Left lung (tissue), 10 donors: ENCODE results near the gene HCFC1. TPM values are rescaled to one million over a fixed set of nuclear protein-coding genes. Genes with fewer than 3 reads are reported as not detected.

Experiments used
- ATAC-seq: fragments of 200-7000 bp; cut with Tn5 transposase; one replicate; pipeline ENCODE4 v1.9.1; 2020; ENCODE audit warnings: moderate library complexity
- DNase-seq, 4 donors: peaks; one replicate each; pipeline ENCODE4 v3.0.0-alpha.2; 2013 to 2020
- H3K27ac ChIP-seq, 2 donors: fragments of 200-600 bp; sonication (generic) in 1 of 2; one replicate each; pipeline versions ENCODE4 v1.5.0 to v1.8.0; 2020 to 2021
- H3K27me3 ChIP-seq, 2 donors: fragments of 200-600 bp; sonication (generic) in 1 of 2; one replicate each; pipeline versions ENCODE4 v1.5.0 to v1.8.0; 2020 to 2021
- H3K36me3 ChIP-seq, 2 donors: fragments of 200-600 bp; sonication (generic) in 1 of 2; one replicate each; pipeline versions ENCODE4 v1.5.0 to v1.8.0; 2020 to 2021
- H3K4me1 ChIP-seq, 2 donors: fragments of 200-600 bp; one replicate each; pipeline ENCODE4 v1.8.0; 2021
- H3K4me3 ChIP-seq, 2 donors: fragments of 200-600 bp; sonication (generic) in 1 of 2; one replicate each; pipeline versions ENCODE4 v1.5.0 to v1.8.0; 2020 to 2021; ENCODE audit warnings: mild to moderate bottlenecking in 1 of 2
- H3K9me3 ChIP-seq, 2 donors: fragments of 200-600 bp; sonication (generic) in 1 of 2; one replicate each; pipeline versions ENCODE4 v1.5.0 to v1.8.0; 2020 to 2021
- intact Hi-C, 2 donors: fragments of 100-400 bp; cut with DNase I; formaldehyde crosslinking; loops; one replicate each; pipeline versions ENCODE4 v1.11.2 to v1.14.2; 2022
- polyA plus RNA-seq, 6 donors: library from polyadenylated mRNA; unstranded; fragments of 120-200 nt; gene quantifications; one replicate each; pipeline ENCODE4 v1.2.1, GENCODE V29; 2013; ENCODE audit not compliant: insufficient read length in 6 of 6
- total RNA-seq, 2 donors: library from RNA; stranded (reverse); fragmentation: NEBNext Ultra II Directional; extraction: Animal tissue kit (Norgen Biotek cat#: 25700); gene quantifications; one replicate each; pipeline ENCODE4 v1.2.1, GENCODE V29; 2021
- TF ChIP-seq, protein P1 (sequence below), 2 donors: fragments of 200-600 bp; sonication (generic) in 1 of 2; IDR thresholded peaks; one replicate each; pipeline versions ENCODE4 v1.5.0 to v1.8.0; 2021; ENCODE audit warnings: antibody characterized with exemption in 2 of 2
- donor health status: DM: no; HTN: yes; CAD: no.
- donor health status: DM: no; HTN: no; CAD: no.

HCFC1 gene
- total and polyA plus RNA-seq, 8 donors = 28.4 to 58.1 (median 43.9) TPM

DNA sequence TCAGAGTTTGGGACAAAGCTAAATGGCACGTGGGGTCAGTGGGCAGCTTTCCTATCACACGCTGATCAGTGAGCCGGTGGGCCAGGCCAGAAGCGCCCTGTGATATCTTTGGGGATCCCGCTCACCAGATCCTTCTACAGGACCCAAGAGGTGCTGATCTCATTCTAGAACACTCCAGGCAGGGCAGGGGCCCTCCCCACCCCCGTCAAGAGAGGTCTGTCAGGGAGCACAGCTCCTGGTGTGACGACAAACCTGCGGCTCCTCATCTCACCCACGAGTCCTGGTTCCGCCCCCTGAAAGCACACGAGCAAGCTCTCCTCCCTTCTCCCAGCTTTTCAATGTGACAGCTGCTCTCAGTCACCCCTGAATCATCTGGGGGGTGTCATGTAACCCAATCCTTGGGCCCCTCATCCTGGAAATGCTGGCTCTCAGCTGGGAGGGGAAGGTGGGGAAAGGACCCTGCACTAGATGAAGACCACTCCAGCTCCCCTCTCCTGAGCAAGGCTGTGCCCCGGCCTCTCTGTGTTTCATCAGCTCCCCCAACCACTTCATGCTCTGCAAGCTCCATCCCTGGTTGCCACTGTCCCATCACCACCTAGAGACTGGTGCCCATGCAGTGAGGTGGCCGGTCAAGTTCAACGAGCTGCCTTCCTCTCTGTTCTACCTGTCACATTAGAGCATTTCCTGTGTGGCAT is 4.6 kb downstream of the HCFC1 start:
- intact Hi-C loops = no loop called here
- peaks cover 8 to 44% of the 10 kb centered on the region in 2 donors for H3K4me1 ChIP-seq
- H3K9me3 ChIP-seq = no peaks in the 10 kb centered on the region
- no peaks in the 10 kb centered on the region for H3K27me3 ChIP-seq
- peak overlapping the region in 1 of 2 donors; percentile 84 for H3K27ac ChIP-seq
- TF ChIP-seq, protein P1, sequence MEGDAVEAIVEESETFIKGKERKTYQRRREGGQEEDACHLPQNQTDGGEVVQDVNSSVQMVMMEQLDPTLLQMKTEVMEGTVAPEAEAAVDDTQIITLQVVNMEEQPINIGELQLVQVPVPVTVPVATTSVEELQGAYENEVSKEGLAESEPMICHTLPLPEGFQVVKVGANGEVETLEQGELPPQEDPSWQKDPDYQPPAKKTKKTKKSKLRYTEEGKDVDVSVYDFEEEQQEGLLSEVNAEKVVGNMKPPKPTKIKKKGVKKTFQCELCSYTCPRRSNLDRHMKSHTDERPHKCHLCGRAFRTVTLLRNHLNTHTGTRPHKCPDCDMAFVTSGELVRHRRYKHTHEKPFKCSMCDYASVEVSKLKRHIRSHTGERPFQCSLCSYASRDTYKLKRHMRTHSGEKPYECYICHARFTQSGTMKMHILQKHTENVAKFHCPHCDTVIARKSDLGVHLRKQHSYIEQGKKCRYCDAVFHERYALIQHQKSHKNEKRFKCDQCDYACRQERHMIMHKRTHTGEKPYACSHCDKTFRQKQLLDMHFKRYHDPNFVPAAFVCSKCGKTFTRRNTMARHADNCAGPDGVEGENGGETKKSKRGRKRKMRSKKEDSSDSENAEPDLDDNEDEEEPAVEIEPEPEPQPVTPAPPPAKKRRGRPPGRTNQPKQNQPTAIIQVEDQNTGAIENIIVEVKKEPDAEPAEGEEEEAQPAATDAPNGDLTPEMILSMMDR (IDR thresholded peaks at IDR 0.05) = no peak
- H3K36me3 ChIP-seq = peaks cover 0 to 23% of the 10 kb centered on the region in 2 donors
- no peak for DNase-seq
- no peak for ATAC-seq
- H3K4me3 ChIP-seq = peak overlapping the region in 1 of 2 donors; percentile 72

DNA sequence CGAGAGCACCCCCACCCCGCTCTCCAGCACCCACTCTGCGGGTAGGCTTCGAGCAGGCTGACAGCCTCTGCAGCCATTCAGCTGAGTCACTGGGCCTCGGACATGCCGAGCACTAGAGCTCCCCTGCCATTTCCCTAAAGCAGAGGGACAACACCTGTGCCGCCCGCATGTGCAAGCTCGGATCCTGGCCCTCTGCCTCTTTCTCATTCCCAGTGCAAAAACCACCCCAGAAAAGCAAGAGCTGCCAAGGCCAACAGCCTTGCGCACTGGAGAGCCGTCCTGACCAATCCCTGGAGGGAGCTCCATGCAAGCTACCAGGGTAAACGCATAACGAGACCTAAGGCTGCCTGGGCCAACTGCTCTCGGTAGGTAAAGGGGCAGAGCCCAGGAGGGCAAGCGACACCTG is 5.3 kb downstream of the HCFC1 start:
- no peak for DNase-seq
- TF ChIP-seq, protein P1 (IDR thresholded peaks at IDR 0.05) = no peak
- Histone ChIP-seq H3K27me3 (no peaks in the 10 kb centered on the region), H3K4me3 (no peak overlapping the region), H3K4me1 (peaks cover 8 to 44% of the 10 kb centered on the region in 2 donors), H3K36me3 (peaks cover 0 to 30% of the 10 kb centered on the region in 2 donors), H3K9me3 (no peaks in the 10 kb centered on the region), H3K27ac (peak overlapping the region in 1 of 2 donors; percentile 84)
- ATAC-seq = no peak
- intact Hi-C loops = no loop called here

DNA sequence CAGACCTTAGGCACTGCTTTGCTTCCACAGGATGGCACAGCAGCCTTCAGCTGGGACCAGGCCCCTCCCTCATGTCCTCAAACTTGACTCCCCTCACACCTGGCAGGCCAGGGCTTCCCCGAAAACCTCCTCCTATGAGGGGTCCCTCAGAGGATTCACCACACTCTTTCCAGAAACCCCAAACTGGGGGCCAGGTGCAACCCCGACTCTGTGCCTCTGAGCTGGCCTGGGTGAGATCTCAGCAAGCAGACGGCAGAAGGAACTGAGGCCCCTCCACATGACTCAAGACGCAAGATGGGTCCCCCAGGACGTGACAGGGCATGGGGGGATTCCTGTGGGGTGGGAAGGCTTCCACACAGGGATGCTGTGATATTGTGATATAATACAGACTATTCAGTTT is 6.2 kb downstream of the HCFC1 start:
- Histone ChIP-seq H3K4me1 (peaks cover 8 to 44% of the 10 kb centered on the region in 2 donors), H3K27me3 (no peaks in the 10 kb centered on the region), H3K27ac (no peak overlapping the region), H3K36me3 (peaks cover 0 to 39% of the 10 kb centered on the region in 2 donors), H3K9me3 (no peaks in the 10 kb centered on the region), H3K4me3 (no peak overlapping the region)
- no peak for ATAC-seq
- intact Hi-C loops = no loop called here
- TF ChIP-seq, protein P1 (IDR thresholded peaks at IDR 0.05) = no peak
- no peak for DNase-seq

DNA sequence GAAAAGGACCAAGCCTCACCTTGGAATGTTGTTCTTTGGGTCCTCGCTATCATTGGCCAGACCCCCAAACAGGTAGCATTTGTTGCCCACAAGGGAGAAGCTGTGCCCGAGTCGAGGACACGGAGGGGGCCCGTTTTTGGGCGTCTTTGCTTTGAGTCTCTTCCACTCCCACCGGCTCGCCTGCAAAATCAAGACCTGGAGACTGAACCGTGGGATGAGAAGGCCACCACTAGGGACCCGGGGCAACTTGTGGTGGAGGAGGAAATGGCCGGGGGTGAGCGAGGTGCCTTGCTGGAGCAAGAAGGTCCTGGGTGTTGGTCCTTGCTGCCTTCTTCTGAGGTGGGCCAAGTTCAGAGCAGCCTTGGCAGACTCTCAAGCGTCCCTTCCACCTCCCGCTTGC is 7.5 kb downstream of the HCFC1 start:
- H3K36me3 ChIP-seq = peaks cover 0 to 52% of the 10 kb centered on the region in 2 donors
- DNase-seq = no peak
- H3K27me3 ChIP-seq = no peaks in the 10 kb centered on the region
- intact Hi-C loops = no loop called here
- H3K4me3 ChIP-seq = no peak overlapping the region
- no peak for ATAC-seq
- no peaks in the 10 kb centered on the region for H3K9me3 ChIP-seq
- no peak overlapping the region for H3K27ac ChIP-seq
- peaks cover 8 to 39% of the 10 kb centered on the region in 2 donors for H3K4me1 ChIP-seq
- TF ChIP-seq, protein P1 (IDR thresholded peaks at IDR 0.05) = no peak

DNA sequence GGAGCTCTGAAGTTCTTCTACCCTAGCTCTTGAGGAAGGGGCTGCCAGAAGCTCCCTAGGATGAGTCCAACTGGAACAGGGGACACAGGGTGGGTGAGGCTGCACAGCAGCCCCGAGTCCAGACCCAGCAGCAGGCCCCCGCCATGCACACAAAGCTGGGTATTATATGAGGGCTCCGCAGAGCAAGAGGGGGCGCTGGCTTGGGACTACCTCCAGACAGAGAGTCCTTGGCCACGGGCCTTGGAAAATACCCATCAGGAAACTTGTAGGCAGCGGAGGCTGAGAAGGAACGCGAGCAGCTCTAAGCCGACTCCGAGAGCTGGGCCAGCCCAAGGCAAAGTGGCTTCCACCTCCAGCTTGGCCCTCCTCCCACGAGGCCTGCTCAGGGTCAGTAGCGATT is 8.1 kb downstream of the HCFC1 start:
- no peak for DNase-seq
- peaks cover 0 to 57% of the 10 kb centered on the region in 2 donors for H3K36me3 ChIP-seq
- no peak overlapping the region for H3K4me3 ChIP-seq
- no peaks in the 10 kb centered on the region for H3K9me3 ChIP-seq
- TF ChIP-seq, protein P1 (IDR thresholded peaks at IDR 0.05) = no peak
- H3K27me3 ChIP-seq = no peaks in the 10 kb centered on the region
- H3K4me1 ChIP-seq = peaks cover 5 to 34% of the 10 kb centered on the region in 2 donors
- ATAC-seq = no peak
- intact Hi-C loops = no loop called here
- no peak overlapping the region for H3K27ac ChIP-seq
